Right lung (tissue), 5 donors: ENCODE results near the gene SMS. TPM values are rescaled to one million over a fixed set of nuclear protein-coding genes. Genes with fewer than 3 reads are reported as not detected.

Experiments used
- DNase-seq, 2 donors: peaks; one replicate each; pipeline ENCODE4 v3.0.0-alpha.2; 2013
- polyA plus RNA-seq, 5 donors: library from polyadenylated mRNA; unstranded; fragments of 120-200 nt; gene quantifications; one replicate each; pipeline versions ENCODE4 v1.2.1 to v1.2.3, GENCODE V29; 2013; ENCODE audit warnings: inconsistent platforms in 1 of 5, low replicate concordance in 1 of 5; ENCODE audit not compliant: insufficient read length in 5 of 5, insufficient read depth in 1 of 5

The SMS gene
- polyA plus RNA-seq, 5 donors: 99.3 to 120 (median 108) TPM

DNA sequence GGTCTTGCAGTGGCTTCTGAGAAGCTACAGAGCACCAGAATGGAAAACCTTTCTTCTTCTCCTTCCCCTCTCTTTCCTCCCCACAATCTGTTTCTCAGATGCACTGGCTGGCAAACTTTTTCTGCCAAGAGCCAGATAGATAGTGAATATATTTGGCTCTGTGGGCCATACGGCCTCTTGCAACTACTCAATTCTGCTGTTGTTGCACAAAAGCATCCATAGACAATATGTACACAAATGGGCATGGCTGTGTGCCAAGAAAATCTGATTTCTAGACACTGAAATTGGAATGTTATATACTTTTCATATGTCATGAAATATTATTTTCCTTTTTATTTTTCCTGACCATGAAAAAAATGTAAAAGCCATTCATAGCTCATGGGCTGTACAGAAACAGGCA is 94.7 kb downstream of the SMS start:
- DNase-seq: no peak

DNA sequence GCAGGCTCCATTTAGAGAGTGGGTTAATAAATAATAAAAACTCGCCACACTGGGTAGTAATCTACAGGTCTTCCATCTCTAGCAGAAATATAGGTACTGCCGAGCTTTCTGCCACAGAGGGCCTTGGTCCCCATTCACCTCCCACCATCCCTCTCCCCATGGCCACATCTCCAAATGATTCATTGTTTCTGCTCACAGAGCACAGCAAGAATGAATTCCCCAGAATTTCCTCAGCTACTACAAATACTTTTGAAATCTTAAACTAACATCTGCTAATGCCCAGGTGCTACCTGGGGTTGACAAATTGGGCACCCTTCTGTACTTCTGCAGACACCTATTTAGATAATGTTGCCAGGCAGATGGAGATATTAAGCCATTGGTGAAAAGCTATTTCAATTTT is 96.7 kb downstream of the SMS start:
- DNase-seq: no peak

DNA sequence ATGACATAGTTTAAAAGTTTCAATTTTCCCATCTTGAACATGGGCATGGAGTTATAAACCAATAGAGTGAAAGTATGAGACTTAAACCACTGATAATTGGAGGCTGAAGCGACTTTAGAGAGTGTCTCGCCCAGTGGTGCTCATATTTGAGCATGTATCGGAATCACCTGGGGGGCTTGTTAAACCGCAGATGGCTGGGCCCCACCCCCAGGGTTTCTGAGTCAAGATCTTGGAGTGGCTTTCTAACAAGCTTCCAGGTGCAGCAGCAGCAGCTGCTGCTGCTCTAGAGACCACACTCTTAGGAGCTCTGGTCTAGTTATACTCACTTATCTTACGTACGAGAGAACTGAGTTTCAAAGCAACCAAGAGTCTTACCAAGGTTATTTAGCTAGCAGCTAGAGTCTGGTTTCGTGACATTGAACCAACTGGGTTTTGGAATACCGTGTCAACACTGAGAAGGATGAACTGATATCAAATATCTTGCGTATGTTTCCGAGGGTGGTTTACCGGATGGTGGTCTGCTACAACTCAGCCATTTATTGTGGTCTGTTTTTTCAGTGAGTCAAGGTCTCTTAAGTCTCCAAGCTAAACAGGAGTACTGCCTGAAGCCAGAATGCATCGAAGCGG is 97.5 kb downstream of the SMS start:
- no peak for DNase-seq

DNA sequence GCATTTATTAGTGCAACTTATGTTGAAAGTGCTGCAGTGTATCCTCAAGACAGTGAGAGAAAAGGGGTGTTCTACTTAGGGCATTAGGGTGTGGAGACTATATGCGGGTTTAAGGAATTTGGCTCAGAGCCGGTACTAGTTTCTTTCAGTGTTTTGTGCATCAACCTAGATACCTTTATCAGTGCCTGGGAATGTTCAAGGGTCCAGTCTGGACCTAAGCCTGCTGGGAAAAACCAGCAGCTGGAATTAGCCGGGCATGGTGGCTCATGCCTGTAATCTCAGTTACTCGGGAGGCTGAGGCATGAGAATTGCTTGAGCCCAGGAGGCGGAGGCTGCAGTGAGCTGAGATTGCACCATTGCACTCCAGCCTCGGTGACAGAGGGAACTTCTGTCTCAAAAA is 99.0 kb downstream of the SMS start:
- DNase-seq: no peak

DNA sequence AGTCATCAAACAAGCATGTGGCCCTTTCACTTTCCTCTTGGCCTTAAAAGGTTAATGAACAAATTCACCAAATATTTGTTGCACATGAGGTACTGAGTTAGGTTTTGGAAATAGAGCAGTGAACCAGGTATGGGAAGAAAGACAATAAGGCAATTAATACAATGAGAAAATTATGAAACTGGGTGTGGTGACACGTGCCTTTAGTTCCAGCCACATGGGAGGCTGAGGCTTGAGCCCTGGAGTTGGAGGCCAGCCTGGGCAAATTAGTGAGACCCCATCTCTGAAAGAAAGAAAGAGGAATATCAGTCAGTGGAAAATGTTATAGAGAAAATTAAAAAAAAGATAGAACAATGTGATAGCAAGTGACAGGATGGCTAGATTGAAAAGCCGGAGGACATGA is 99.7 kb downstream of the SMS start:
- DNase-seq: no peak

DNA sequence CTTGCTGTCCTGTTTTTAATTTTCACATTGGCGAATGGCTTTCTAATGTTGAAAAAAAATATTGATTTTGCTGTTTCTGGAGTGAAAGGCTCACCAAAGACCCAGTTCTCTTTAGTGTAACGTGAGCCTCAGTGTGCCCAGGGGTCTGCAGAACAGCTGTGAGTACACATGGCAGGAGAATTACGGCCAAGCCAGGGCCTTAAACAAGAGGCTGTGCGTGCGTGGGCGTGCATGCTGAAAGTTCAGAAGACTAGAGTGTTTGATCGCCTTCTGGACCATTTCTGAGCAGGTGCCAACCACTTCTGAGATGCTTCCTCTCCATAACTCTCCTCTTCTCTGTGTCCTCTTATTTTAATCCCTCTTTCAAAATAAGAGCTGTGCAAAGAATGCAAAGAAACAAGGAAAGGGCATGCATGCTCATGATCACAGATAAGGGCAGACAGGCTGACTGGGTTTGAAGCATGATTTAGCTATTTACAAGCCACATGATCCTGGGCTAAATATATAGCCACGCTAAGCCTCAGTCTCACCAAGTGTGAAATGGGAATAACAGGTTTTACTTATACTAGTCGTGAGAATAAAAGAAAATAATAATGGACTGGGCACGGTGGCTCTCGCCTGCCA is 101.5 kb downstream of the SMS start:
- no peak for DNase-seq

DNA sequence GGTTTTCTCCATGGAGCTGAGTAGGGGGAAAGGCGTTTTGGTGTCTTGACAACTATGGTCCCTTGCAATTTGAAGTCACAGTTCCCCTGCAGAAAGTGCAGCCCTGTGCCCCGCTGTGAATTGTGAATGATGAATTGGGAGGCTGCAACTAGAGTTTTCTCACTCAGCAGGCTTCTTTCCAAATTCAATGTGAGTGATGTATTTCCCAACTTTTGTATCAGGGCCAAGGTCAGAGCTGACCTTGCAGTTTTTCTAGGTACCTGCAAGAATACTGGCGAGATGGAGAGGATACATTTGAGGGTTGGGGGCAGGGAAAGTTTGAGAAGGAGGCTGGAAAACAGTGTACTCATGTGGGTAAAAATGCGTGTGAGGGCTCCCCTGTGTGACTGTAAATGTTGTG is 103.4 kb downstream of the SMS start:
- DNase-seq: no peak

Other genes with a start within 250 kb of the SMS start
- gene SMPX, start 182.6 kb upstream of the SMS start, polyA plus RNA-seq: 10 to 100 TPM in 2 of 5 donors, 1 to 10 TPM in 3; 3.6 to 16.0 (median 9.1) TPM
- gene MBTPS2, start 101.1 kb upstream of the SMS start, polyA plus RNA-seq: 10 to 100 TPM; 17.5 to 29.1 (median 24.9) TPM
- gene YY2, start 84.7 kb upstream of the SMS start, polyA plus RNA-seq: 1 to 10 TPM; 4.1 to 5.7 (median 4.4) TPM
- 10 to 100 TPM in 3 of 5 donors, 1 to 10 TPM in 2; 7.5 to 22.3 (median 10.5) TPM for gene PHEX, start 91.6 kb downstream of the SMS start, polyA plus RNA-seq